GM19328 (cell line): ENCODE data around the gene FGF13.

ENCODE experiments used
- ATAC-seq: cut with Tn5 transposase; IDR thresholded peaks from one replicate; pipeline ENCODE4 v1.9.1; 2021; ENCODE audit warnings: mild to moderate bottlenecking, moderate library complexity; ENCODE audit not compliant: unreplicated experiment

Gene FGF13

GRCh38 chrX:138664466-138664865, 47.1 kb downstream of the FGF13 start:
- no peak for ATAC-seq

- no peak for ATAC-seq
These were observed 47.5 kb downstream of the FGF13 start for GRCh38 chrX:138664016-138664415.

GRCh38 chrX:138651494-138651893, 60.0 kb downstream of the FGF13 start:
- ATAC-seq = no peak

- no peak for ATAC-seq
These were observed 62.9 kb downstream of the FGF13 start for GRCh38 chrX:138648568-138648967.

GRCh38 chrX:138638996-138639395, 72.5 kb downstream of the FGF13 start:
- ATAC-seq = no peak
